Left lung (tissue), 14 donors: ENCODE data around the gene MYO1A. TPM values are rescaled to one million over a fixed set of nuclear protein-coding genes. Genes with fewer than 3 reads are reported as not detected.
A peak's percentile ranks its signal among the peaks of the same experiment; 100 is the strongest.

ENCODE experiments used
- ATAC-seq: fragments of 200-7000 bp; cut with Tn5 transposase; one replicate; pipeline ENCODE4 v1.9.1; 2020; ENCODE audit warnings: moderate library complexity
- DNase-seq, 4 donors: peaks; one replicate each; pipeline ENCODE4 v3.0.0-alpha.2; 2013 to 2020
- H3K27ac ChIP-seq, 2 donors: fragments of 200-600 bp; sonication (generic) in 1 of 2; one replicate each; pipeline versions ENCODE4 v1.5.0 to v1.8.0; 2020 to 2021
- H3K27me3 ChIP-seq, 2 donors: fragments of 200-600 bp; sonication (generic) in 1 of 2; one replicate each; pipeline versions ENCODE4 v1.5.0 to v1.8.0; 2020 to 2021
- H3K36me3 ChIP-seq, 2 donors: fragments of 200-600 bp; sonication (generic) in 1 of 2; one replicate each; pipeline versions ENCODE4 v1.5.0 to v1.8.0; 2020 to 2021
- H3K4me1 ChIP-seq, 2 donors: fragments of 200-600 bp; one replicate each; pipeline ENCODE4 v1.8.0; 2021
- H3K4me3 ChIP-seq, 2 donors: fragments of 200-600 bp; sonication (generic) in 1 of 2; one replicate each; pipeline versions ENCODE4 v1.5.0 to v1.8.0; 2020 to 2021; ENCODE audit warnings: mild to moderate bottlenecking in 1 of 2
- H3K9me3 ChIP-seq, 2 donors: fragments of 200-600 bp; sonication (generic) in 1 of 2; one replicate each; pipeline versions ENCODE4 v1.5.0 to v1.8.0; 2020 to 2021
- intact Hi-C, 2 donors: fragments of 100-400 bp; cut with DNase I; formaldehyde crosslinking; loops; one replicate each; pipeline versions ENCODE4 v1.11.2 to v1.14.2; 2022
- long read RNA-seq, 12 donors: library from polyadenylated mRNA in 2 of 12; unstranded in 2 of 12; transcript quantifications; one replicate each; pipeline ENCODE4 v2.0.0 and lab custom pipeline, GENCODE V29; 2019 to 2026
- polyA plus RNA-seq, 6 donors: library from polyadenylated mRNA; unstranded; fragments of 120-200 nt; gene quantifications; one replicate each; pipeline ENCODE4 v1.2.1, GENCODE V29; 2013; ENCODE audit not compliant: insufficient read length in 6 of 6
- total RNA-seq, 2 donors: library from RNA; stranded (reverse); fragmentation: NEBNext Ultra II Directional; extraction: Animal tissue kit (Norgen Biotek cat#: 25700); gene quantifications; one replicate each; pipeline ENCODE4 v1.2.1, GENCODE V29; 2021
- TF ChIP-seq, protein P1 (sequence below), 2 donors: fragments of 200-600 bp; sonication (generic) in 1 of 2; IDR thresholded peaks; one replicate each; pipeline versions ENCODE4 v1.5.0 to v1.8.0; 2021; ENCODE audit warnings: antibody characterized with exemption in 2 of 2
- donor health status: DM: no; HTN: yes; CAD: no.
- donor health status: DM: no; HTN: no; CAD: no.

MYO1A gene
- total RNA-seq (under 1 TPM; 0.26 to 0.29 TPM), polyA plus RNA-seq (under 1 TPM in 4 of 6 donors, not detected in 2; 0.07 to 0.23 (median 0.13) TPM)
- long read RNA-seq, donor 1 = 0 reads
- long read RNA-seq, donor 2 = 0 reads
- long read RNA-seq, donor 3 = 0 reads
- long read RNA-seq, donor 4, partial matches to known transcripts = 1 of 1 reads
- long read RNA-seq, donor 4, other reads (novel, unspliced or antisense) = 0 of 1 reads
- long read RNA-seq, donor 5 = 0 reads
- long read RNA-seq, donor 6 = 0 reads
- long read RNA-seq, donor 7 = 0 reads
- long read RNA-seq, donor 8 = 0 reads
- long read RNA-seq, donor 9 = 0 reads
- long read RNA-seq, donor 10 = 0 reads
- long read RNA-seq, donor 11 = 0 reads
- long read RNA-seq, donor 12 = 0 reads

DNA sequence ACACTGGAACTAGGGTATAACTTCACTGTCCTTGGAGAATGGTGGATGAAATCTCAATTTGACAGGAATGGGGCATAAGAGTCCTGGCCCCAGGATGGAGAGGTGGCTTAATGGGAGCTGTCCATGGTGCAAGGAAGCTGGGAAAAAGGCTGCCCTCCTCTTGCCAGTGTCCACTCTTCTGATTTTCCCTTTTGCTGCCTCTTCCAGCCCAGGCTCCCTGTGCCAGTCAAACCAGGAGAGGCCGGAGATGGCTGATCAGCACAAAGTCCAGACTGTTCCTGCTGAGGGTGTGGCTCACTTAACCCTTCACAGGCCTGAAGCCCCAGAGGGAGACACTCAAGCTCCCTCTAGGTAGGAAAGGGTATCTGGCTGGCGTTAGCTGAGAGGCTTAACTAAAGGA, at the start of gene MYO1A:
MYO1A (minus strand) TSS at position 240 of the 400 bp plus-strand sequence. CDS start 1,806 bp downstream, outside the sequence.
- no peaks in the 10 kb centered on the region for H3K9me3 ChIP-seq
- no peak within 1 kb of the TSS for H3K4me3 ChIP-seq
- H3K36me3 ChIP-seq = no peaks in the 10 kb centered on the region
- peaks cover 0 to 6% of the 10 kb centered on the region in 2 donors for H3K27me3 ChIP-seq
- ATAC-seq (peak; percentile 42), DNase-seq (no peak)
- peak within 1 kb of the TSS in 1 of 2 donors; percentile 28 for H3K27ac ChIP-seq
- TF ChIP-seq, protein P1, sequence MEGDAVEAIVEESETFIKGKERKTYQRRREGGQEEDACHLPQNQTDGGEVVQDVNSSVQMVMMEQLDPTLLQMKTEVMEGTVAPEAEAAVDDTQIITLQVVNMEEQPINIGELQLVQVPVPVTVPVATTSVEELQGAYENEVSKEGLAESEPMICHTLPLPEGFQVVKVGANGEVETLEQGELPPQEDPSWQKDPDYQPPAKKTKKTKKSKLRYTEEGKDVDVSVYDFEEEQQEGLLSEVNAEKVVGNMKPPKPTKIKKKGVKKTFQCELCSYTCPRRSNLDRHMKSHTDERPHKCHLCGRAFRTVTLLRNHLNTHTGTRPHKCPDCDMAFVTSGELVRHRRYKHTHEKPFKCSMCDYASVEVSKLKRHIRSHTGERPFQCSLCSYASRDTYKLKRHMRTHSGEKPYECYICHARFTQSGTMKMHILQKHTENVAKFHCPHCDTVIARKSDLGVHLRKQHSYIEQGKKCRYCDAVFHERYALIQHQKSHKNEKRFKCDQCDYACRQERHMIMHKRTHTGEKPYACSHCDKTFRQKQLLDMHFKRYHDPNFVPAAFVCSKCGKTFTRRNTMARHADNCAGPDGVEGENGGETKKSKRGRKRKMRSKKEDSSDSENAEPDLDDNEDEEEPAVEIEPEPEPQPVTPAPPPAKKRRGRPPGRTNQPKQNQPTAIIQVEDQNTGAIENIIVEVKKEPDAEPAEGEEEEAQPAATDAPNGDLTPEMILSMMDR (IDR thresholded peaks at IDR 0.05) = no peak
- H3K4me1 ChIP-seq = peaks cover 0 to 38% of the 10 kb centered on the region in 2 donors
- intact Hi-C loops = no loop called here

DNA sequence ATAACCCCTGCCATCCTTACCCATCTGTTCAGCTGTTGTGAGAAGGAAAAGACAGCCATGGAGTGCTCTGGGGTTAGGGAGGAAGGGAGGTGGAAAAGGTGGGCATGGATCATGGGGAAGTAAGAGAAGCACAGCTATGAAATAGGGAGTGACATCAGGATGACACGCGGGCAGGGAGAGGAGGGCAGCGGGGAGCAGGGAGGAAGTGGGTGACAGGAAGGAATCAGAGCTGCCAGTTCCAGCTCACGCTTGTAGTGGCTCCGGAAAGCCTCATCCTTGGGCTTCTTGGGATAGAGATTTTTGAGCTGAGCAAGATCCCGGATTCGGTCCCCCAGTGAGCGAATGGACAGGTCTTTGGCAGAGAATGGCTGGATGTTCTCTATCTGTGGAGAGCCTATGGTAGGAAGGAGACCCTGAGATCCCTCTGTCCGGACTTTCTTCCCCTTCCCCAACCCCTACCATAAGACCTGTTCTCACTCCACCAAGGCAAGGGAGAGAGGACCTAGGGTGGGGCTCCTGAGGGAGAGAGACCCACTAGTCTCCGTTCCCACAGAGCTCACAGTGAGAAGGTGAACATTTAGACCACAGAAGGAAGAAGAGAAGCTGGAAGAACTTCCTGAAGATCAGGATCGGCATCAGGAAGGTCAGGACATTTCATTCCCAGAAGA, 49.3 kb upstream of the MYO1A start:
- ATAC-seq = no peak
- H3K36me3 ChIP-seq = peaks cover 0 to 98% of the 10 kb centered on the region in 2 donors

DNA sequence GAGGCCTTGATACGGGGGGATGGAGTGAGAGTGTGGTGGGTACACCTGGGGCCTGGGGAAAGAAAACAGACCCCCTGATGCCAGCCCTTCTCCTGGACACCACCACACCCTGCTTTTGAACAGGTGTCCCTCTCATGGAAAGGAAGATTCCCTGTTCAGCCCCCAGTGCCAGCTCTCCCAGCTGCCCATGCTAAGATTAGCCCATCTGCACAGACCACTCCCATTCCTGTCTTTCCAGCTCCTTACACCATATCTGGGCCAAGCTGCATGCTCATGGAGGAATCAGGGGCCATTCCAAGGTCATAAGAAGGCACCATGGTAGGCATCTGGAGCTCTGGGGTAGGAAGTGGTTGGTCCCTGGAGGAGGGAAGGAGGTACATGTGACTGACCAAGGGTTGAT, 48.6 kb upstream of the MYO1A start:
- Histone ChIP-seq H3K4me3 (no peak overlapping the region), H3K27ac (no peak overlapping the region), H3K9me3 (no peaks in the 10 kb centered on the region), H3K4me1 (peaks cover 9 to 32% of the 10 kb centered on the region in 2 donors), H3K27me3 (no peaks in the 10 kb centered on the region), H3K36me3 (peaks cover 0 to 93% of the 10 kb centered on the region in 2 donors)
- no peak for ATAC-seq
- intact Hi-C loops = no loop called here
- TF ChIP-seq, protein P1 (IDR thresholded peaks at IDR 0.05) = no peak
- DNase-seq = no peak

More for the DNA sequence above, 49.3 kb upstream of the MYO1A start:
- Histone ChIP-seq H3K27me3 (no peaks in the 10 kb centered on the region), H3K4me3 (no peak overlapping the region), H3K9me3 (no peaks in the 10 kb centered on the region), H3K27ac (no peak overlapping the region), H3K4me1 (peaks cover 4 to 32% of the 10 kb centered on the region in 2 donors)
- intact Hi-C loops = no loop called here
- DNase-seq = no peak
- TF ChIP-seq, protein P1 (IDR thresholded peaks at IDR 0.05) = no peak

DNA sequence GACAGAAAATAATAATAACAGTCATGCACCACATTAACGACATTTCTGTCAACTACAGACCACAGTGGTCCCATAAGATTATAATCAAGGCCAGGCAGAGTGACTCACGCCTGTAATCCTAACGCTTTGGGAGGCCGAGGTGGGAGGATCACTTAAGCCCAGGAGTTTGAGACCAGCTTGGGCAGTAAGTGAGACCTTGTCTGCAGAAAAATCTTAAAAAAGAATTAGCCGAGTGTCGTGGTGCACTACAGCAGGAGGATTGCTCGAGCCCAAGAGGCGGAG, 47.6 kb upstream of the MYO1A start:
- Histone ChIP-seq H3K9me3 (no peaks in the 10 kb centered on the region), H3K27me3 (no peaks in the 10 kb centered on the region), H3K4me3 (no peak overlapping the region), H3K4me1 (peaks cover 12 to 42% of the 10 kb centered on the region in 2 donors), H3K36me3 (peaks cover 0 to 94% of the 10 kb centered on the region in 2 donors), H3K27ac (no peak overlapping the region)
- DNase-seq (no peak), ATAC-seq (no peak)
- intact Hi-C loops = no loop called here
- TF ChIP-seq, protein P1 (IDR thresholded peaks at IDR 0.05) = no peak
